NK-92 (cell line): ENCODE results near the gene DCDC2.
"Not testable (repeated sequence)": the region's sequence is repeated elsewhere in the genome, so short reads cannot be mapped to it uniquely, and the experiment has no call there.

ENCODE experiments used
- DNase-seq: peaks from one replicate; lab custom pipeline; 2025; ENCODE audit not compliant: unreplicated experiment; lab: John Stamatoyannopoulos, UW

The DCDC2 gene

GRCh38 chr6:24329022-24329421 lies 28.8 kb downstream of the DCDC2 start:
- DNase-seq: no peak

- DNase-seq: no peak
Observed at GRCh38 chr6:24327756-24328155, 30.1 kb downstream of the DCDC2 start.

- no peak for DNase-seq
Observed at GRCh38 chr6:24325978-24326377, 31.9 kb downstream of the DCDC2 start.

- no peak for DNase-seq
Observed at GRCh38 chr6:24324617-24325016, 33.2 kb downstream of the DCDC2 start.

GRCh38 chr6:24323632-24324337 lies 34.1 kb downstream of the DCDC2 start:
- no peak for DNase-seq

- DNase-seq: no peak
Observed at GRCh38 chr6:24322924-24323323, 34.9 kb downstream of the DCDC2 start.

GRCh38 chr6:24322446-24322845 lies 35.4 kb downstream of the DCDC2 start:
- not testable (repeated sequence) for DNase-seq

GRCh38 chr6:24321538-24322162 lies 36.2 kb downstream of the DCDC2 start:
- DNase-seq: no peak

- no peak for DNase-seq
Observed at GRCh38 chr6:24313251-24314141, 44.4 kb downstream of the DCDC2 start.

- DNase-seq: not testable (repeated sequence)
Observed at GRCh38 chr6:24311775-24312174, 46.1 kb downstream of the DCDC2 start.

GRCh38 chr6:24307881-24308280 lies 50.0 kb downstream of the DCDC2 start:
- DNase-seq: no peak

- no peak for DNase-seq
Observed at GRCh38 chr6:24306936-24307335, 50.9 kb downstream of the DCDC2 start.

- no peak for DNase-seq
Observed at GRCh38 chr6:24306038-24306437, 51.8 kb downstream of the DCDC2 start.

GRCh38 chr6:24296944-24297343 lies 60.9 kb downstream of the DCDC2 start:
- DNase-seq: no peak

GRCh38 chr6:24293852-24294251 lies 64.0 kb downstream of the DCDC2 start:
- not testable (repeated sequence) for DNase-seq

- DNase-seq: no peak
Observed at GRCh38 chr6:24287239-24287638, 70.6 kb downstream of the DCDC2 start.

- DNase-seq: no peak
Observed at GRCh38 chr6:24284006-24284405, 73.9 kb downstream of the DCDC2 start.

- no peak for DNase-seq
Observed at GRCh38 chr6:24283043-24283985, 74.5 kb downstream of the DCDC2 start.

GRCh38 chr6:24274441-24275083 lies 83.3 kb downstream of the DCDC2 start:
- DNase-seq: no peak
